ENCODE results near the gene SLC6A17. TPM values are rescaled to one million over a fixed set of nuclear protein-coding genes. Genes with fewer than 3 reads are reported as not detected.

SLC6A17 gene
- total RNA-seq, 2 donors from 2014 or later, result 0.13 TPM; not detected in 1

DNA sequence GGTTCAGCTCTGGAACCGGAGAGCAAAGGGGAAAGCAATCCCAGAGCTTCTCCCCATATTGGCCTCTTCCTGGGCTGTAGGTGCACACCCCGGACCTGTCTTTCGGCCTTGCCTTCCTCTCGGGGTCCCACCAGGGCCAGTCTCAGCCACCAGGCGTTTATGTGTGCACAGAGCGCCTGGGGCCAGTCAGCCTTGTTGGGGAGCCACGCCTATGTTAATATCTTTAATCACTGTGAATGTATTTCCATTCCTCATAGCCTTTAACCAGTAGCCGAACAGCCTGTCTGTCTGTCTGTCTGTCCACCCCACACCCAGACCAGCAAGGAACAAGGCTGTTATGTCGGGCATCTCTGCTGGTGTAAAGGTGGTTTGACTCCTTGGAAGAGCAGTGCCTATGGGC, 78.6 kb downstream of the SLC6A17 start:
- DNase-seq (no peak), ATAC-seq (no peak)
- intact Hi-C loops (cut with DNase I), result no loop called here

DNA sequence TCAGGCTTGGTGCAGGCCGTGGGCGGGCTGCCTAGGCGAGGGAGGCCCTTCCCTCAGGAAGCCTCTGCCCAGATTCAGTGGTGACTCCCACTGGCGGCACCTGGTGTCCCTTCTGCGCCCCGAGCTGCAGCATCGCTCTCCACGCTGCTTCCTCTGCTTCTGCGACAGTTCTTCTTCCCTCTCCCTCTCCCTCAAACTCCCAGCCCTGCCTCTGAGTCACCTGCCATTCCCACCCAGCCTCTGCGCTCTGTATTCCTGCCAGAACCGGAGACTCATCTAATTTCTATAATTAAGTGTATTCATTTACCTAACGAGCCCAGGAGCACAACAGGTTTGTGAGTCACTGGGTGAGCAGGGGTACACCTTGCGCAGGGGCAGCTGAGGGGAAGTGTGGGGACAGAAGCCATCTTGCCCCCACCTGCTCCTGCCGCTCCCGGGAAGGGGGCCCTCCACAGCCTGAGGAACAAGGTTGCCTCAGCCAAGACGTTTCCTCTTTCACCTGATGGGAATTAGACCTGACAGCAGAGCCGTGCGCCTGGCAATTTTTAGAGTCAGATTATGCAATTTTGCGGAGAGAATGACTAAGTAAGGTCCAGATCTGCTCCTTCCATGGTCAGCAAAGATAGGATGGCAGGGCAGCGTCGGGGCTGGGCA, 79.2 kb downstream of the SLC6A17 start:
- intact Hi-C loops (cut with DNase I), result no loop called here
- ATAC-seq (no peak), DNase-seq (no peak)

DNA sequence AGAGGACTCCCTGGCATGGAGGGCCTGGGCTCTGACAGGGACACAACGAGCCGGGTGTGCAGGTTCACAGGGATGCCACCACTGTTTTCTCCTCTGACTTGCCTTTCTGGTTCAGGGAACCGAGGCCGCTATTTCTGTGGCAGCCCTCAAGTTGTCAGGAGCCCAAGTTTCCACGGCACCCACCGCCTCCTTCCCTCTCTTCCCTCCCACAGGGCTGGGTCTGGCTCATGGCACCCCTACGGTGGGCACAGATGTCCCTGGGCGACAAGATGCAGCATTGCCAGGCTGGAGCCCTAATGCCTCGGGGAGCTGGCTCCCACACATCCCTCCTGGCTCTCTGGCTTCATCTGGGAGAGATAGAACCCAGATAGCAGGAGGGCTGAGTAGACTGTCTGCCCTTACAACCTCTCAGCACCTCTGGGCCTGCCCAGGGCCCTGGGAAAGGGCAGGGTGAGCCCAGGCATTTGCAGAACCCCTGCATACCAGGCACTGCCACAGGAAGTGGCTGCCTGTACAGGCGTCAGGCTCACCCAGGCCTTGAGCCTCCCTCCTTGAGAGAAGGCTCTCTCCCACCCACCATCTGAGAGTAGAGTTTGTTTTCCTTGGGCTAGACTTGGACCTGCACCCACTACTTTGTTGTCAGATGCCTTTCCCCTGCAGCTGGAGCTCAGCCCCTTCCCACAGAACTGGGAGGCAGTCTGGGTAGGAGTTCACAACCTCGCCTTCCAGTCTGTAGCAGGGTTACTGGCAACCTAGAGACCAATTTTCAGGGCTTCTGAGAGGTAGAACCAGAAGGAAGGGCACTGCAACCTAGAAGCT, 80.3 kb downstream of the SLC6A17 start:
- no peak for ATAC-seq
- DNase-seq, result no peak
- intact Hi-C loops (cut with DNase I), result no loop called here

DNA sequence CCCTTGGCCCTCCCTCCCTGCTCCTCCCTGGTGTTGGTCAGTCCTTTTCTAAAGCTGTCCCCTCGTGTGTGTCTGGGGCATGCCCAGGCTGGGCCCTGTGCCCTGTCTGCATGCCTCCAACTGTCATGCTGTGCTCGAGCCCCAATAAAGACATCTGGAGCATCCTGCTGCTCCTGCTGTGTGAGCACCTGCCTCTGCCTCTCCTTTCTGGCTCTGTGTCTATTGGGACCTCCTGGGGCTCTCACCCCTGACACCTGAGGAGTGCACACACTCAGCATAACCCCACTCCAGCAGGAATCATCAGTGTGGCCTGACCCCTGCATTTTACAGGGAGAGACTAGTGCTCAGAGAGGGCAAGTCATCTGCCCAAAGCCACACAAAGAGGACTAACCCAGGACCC, 83.6 kb downstream of the SLC6A17 start:
- DNase-seq, result no peak
- no peak for ATAC-seq
- intact Hi-C loops (cut with DNase I), result no loop called here

DNA sequence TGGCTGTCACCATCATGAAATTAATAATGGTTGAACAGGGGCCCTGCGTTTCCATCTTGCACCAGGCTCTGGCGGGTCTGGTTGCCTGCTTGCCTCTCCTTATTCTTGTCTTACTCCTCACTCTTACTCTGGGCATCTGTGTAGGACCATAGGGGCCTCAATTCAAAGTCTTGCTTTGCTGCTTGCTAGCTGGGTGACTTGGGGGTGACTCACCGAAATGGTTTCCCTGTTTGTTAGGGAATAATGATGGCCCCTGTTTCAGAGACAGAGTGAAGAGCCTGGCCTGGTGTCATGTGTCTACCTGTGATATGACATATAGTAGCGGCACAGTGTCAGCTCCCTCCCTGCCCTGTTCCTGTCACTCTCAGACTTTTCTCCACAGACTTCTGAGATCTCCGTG, 84.4 kb downstream of the SLC6A17 start:
- intact Hi-C loops (cut with DNase I), result no loop called here
- peak in 1 of 2 donors; percentile 4 for ATAC-seq
- no peak for DNase-seq

DNA sequence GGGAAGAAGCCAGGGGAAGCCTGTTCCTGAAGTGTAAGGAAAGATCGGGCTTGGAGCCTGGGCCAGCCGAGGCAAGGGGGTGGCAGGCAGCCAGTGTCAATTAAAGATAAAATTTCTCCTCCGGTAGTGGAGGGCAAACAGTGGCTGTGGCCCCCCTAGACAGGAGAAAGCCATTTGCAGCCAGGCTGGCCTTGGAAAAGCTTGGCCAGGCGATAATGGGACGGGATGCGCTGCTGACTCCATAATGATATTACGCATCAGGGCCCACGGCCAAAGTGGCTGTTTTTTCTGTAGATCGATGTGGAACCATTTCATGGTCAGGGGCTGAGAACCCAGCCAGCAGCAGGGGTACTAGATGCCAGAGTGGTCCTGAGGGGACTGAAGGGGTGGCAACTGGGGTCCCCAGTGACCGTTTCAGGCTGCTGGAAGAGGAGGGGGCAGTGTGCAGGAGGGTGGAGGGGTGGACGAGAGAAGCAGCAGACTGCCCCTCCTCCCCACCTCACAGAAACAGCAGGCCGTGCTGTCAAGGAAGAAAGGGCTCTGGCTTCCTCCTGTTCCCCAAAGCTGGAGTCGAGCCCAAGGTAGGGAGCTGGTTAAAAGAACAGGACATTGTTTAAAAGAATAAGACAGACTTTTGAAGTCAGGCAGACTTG, 85.0 kb downstream of the SLC6A17 start:
- DNase-seq, result peak; percentile 40
- intact Hi-C loops (cut with DNase I), result no loop called here

DNA sequence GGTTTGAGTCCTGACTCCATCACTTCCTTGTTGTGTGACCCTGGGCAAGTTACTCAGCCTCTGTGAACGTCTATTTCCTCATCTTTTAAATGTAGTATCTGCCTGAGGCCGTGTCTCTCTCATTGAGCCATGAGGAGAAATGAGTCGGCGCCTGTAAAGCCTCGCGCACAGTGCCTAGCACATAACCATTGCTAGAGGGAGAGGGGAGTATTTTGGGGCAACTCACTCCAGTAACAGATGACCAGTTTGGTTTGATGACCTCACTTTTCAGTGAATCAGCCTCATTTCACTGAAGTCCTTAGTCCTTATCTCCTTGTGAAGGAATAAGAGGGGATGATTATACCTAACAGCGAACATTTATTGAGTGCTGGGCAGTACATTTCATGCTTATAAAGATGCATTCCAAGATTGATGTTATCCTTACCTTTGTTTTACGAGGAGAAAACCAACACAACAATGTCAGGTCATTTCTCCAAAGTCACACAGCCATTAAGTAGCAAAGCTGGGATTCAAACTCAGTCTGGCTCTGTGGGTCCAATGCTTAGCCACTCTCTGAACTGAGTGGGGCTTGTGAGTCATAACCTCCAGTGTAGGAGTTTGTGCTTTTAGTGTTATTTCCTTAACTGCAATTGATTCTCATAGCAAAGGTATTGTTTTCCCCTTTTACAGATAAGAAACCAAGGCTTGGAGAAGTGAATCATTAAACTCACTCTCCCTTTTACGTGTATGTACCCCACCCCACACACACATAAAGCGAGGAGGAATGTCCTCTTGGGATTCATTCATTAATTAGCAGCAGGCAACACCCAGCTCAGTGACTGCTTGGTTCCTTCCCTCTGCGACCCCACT, 85.8 kb downstream of the SLC6A17 start:
- intact Hi-C loops (cut with DNase I), result no loop called here
- ATAC-seq (peak in 1 of 2 donors; percentile 50), DNase-seq (no peak)

More for the DNA sequence above, 85.0 kb downstream of the SLC6A17 start:
- ATAC-seq, result peak in 1 of 2 donors; percentile 15

DNA sequence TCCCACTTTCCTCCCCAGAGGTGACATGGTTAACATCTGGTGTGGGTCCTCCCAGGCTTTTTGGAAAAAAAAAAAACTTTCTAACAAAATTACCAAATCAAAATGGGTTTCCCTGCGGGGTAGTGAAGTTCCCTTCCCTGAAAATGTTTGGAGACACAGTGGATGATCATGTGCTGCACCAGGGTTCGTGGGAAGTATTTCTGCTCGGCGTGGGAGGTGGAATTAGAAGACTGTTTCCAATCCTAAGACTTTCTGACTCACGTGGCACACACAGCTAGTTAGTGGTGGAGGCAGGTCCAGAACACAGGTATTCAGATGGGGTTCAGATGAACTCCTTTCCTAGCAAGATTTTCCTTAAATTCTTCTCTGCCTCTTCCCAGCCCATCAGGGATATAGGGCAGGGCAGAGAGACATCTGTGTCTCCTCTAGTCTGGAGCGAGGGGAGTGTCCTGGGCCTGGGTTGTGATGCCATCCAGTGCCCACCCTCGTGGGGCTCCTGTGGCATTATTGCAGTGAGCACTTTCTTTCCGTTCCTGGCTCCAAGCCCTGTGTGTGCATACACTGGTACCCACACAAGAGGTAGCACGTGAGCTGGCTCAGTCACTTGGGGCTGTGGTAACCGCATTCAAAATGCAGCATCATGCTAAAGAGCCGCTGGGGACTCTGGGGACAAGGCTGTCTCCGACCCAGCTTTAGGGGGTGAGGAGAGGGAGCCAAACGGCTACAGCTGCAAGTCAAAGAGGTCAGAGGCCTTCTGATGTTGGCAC, 87.3 kb downstream of the SLC6A17 start:
- intact Hi-C loops (cut with DNase I), result no loop called here
- ATAC-seq (no peak), DNase-seq (no peak)

DNA sequence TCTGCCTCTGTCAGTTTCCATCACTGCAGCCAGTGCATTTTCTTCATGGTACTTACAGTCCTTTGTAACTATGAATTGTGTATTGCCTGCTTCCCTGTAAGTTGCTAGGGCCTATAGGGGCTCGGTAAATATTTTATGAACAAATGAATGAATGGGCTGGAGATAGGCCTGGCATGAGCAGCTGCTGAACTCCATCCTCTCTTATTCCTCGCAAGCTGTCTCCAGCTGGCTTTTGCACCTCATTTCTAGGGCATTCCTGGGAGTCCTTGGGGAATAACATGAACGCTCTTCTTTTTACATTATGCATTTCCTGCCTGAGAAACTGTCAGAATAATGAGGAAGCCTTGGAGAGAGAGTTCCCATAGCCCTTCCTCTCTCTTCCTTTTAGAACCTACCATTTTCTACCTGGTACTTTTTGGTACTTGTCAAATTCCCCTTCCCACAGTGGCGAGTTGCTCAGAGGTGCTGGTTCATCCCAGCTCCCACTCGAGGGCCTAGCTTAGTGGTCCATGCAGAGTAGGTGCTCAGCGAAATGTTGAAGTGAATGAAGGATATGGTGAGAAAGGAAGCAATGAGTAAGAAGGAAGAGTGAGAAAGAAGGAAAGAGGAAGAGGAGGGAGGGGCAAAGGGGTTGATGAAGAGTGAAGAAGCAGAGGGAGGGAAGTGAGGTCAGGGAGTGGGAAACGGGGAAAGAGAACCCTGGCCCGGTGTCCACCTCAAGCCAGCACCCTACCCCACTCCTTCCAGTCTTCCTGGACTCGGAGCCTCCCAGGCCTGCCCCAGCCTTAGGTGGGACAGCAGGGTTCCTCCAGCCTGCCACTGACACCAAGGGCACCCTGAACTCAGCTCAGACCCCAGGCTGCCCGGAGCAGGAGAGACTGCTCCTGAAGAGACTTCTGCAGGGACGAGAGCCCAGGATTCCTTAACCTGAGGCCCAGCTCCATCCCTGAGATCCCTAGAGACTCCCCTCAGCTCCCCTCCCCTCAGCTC, 89.4 kb downstream of the SLC6A17 start:
- DNase-seq (no peak), ATAC-seq (no peak)
- intact Hi-C loops (cut with DNase I), result no loop called here

DNA sequence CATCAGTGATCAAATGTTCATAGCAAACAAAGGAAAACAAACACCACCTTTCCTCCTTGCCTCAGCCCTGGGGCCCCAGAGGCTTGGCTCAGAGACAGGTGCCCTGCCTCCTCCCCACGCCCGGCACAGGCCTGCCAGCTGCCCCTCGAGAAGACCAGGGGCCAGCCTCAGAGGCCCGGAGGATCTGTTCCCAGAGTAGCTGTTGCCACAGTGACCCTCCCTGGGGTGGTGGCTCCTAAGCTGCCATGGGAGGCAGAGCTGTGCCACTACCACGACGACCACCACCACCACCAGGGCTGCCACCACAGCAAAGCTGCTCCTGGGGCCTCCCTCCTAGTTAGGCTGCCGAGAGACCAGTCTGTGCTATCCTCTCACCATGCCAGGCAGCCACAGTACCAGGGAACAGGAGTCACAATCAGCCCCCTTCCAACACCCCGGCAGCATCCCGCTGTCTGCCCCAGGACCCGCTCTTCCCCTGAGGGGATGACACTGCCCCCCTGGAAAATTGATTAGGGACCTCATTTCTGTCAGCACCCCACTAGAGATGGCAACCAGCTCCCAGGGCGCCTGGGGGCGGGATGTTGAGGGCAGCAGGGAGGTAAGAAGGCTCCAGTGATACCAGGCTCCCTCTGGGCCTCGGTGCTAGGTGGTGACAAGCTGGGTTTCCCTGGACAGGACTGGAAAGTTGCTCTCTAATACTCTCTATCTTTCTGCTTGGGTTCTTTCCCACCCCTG, 90.3 kb downstream of the SLC6A17 start:
- intact Hi-C loops (cut with DNase I), result no loop called here
- no peak for DNase-seq
- ATAC-seq, result no peak

DNA sequence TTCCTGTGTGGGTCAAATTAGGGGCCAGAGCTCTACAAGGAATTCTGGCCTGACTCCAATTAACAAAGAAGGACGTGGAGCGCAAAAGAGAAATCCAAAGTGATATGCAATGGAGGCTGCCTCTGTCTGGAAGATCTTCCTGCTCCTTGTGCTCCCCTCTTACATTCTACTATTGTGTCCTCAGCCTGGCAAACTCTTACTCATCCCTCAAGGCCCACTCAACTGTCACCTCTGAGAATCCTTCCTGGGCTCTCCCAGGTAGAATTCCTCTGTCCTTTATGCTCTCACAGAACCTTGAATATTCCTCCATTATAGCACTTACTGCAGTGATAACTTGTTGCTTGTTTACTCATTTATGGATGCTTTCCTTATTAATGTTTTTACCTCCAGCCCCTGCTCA, 91.2 kb downstream of the SLC6A17 start:
- intact Hi-C loops (cut with DNase I), result no loop called here
- ATAC-seq (no peak), DNase-seq (no peak)

DNA sequence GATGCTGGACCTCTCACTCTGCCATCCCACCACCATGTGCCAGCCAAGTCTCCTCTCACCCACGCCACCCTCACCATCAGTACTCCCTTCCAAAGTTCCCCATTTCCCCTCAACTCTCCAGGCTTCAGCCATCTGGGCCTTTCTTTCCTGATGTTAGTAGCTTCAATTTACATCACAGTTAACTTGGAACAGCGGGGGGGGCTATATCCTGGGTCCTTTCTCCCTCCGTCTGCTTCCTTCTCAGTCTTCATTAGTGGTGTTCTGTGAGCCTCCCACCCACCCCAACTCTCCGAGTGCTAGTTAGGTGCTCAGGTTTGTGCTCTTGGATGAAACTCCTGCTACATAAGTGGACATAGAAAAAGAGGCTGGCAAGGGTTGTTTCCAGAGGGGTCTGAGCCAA, 91.8 kb downstream of the SLC6A17 start:
- intact Hi-C loops (cut with DNase I), result no loop called here
- no peak for DNase-seq
- ATAC-seq, result no peak

DNA sequence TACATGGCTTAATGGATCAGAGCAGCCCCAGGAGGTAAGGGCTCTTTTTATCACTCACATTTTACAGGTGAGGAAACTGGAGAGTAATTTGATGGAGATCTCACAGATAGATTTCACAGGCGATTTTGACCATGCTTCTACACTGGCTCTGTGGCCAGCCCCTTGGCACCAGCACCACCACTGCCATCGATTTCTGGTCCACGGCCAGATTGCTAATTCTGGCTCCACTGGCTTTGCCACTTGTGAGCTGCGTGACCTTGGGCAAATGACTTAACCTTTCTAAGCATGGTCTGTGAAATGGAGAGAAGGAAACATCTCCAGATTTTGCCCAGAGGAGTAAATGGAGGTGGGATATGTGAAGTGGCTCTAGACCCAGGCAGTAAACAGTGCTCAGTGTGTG, 92.4 kb downstream of the SLC6A17 start:
- ATAC-seq, result no peak
- intact Hi-C loops (cut with DNase I), result no loop called here
- DNase-seq, result no peak

DNA sequence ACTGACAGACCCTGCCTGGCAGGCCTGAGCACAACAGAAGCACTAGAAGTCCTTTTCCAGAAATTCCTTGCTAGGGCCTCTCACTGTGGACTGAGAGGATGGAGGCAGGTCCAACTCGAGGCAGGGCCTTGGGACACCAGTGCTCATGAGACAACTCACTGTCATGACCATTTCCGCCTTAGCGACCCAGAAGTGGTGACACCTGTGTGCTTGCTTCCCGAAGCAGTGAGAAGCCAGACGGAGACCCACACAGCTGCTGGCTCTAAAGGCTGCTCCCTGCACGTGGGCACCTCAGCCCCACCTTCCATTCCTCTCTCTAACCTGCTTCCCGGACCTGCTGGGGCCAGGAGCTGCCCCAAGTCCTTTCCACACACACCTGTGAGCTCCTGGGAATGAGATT, 92.9 kb downstream of the SLC6A17 start:
- intact Hi-C loops (cut with DNase I), result no loop called here
- DNase-seq, result no peak
- no peak for ATAC-seq

DNA sequence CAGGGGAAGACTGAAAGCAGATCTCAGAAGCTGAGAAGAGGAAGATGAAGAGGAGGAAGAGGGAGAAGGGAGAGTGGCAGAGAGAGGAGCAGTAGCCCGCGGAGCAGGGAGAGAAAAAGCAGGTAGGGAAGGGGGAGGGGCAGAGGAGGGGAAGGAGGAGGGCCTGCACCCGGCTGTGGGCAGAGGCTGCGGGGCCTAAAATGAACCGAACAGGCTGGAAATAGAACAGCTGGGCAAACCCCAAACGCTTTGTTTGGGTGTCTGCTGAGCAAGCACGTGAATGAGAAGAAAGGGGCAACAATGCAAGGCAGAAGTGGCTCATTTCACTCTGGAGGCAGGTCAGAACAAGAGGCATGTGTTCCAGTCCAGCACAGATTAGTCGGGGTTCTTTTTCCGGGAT, 93.3 kb downstream of the SLC6A17 start:
- ATAC-seq (no peak), DNase-seq (no peak)
- intact Hi-C loops (cut with DNase I), result no loop called here

DNA sequence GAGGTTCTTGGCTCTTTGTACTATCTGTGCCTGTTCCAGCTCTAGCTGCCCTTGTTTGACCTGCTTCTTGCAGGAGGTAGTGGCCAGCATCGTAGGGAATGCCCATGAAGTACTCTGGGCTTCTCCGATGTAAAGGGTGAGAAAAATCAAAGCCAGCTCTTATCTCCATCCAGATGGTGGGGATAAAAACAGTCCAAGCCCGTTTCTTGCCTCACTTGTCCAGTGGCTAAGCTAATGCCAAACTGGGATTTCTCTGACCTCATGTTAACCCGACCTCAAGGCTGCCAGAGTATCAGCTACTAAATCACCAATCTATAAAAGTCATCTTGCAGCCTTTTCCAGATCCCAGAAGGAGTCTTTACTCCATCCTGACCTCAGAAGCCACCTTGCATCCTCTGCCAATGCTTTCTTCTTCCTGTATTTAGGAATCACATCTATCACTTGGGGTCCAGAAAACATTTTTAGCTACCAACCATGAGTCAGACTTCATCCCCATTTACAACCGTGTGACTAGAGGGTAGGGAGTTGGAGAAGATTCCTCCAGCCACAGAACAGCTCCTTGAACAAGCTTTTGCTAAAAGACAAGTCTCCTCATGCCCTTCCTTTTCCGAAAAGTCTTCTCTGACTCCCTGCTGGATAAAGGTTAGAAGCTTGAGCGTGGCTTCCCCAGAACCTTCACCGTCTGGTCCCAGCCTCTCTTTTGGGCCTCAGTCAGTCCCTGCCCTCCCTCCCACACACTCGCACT, 95.8 kb downstream of the SLC6A17 start:
- no peak for DNase-seq
- intact Hi-C loops (cut with DNase I), result no loop called here
- ATAC-seq, result no peak
